Measurements from ENCODE around the gene ZMAT5. TPM values are rescaled to one million over a fixed set of nuclear protein-coding genes. Genes with fewer than 3 reads are reported as not detected.

The ZMAT5 gene
- total RNA-seq, 1 donor from 2014 or later: 20.2 TPM

- peaks cover 24% of the 10 kb centered on the region for H3K4me1 Mint-ChIP-seq (ENCODE audit: unreplicated experiment)
- no peak for TF ChIP-seq CTCF (IDR thresholded peaks at IDR 0.05; ENCODE audit: unreplicated experiment)
- no peaks in the 10 kb centered on the region for H3K9me3 Mint-ChIP-seq (ENCODE audit: unreplicated experiment)
- peak within 1 kb of the TSS; percentile 100 for H3K4me3 Mint-ChIP-seq (ENCODE audit: unreplicated experiment)
- peaks cover 4% of the 10 kb centered on the region for H3K36me3 Mint-ChIP-seq (ENCODE audit: low read depth, unreplicated experiment)
- H3K27ac Mint-ChIP-seq (ENCODE audit: unreplicated experiment): peak within 1 kb of the TSS; percentile 96
- H3K27me3 Mint-ChIP-seq (ENCODE audit: unreplicated experiment): peaks cover 3% of the 10 kb centered on the region
- peak; percentile 89 for DNase-seq (ENCODE audit: low spot score)
Measured at GRCh38 chr22:29767171-29768051, 604 bp upstream of the ZMAT5 start, which contains the start of gene UQCR10. Gene UQCR10 (plus strand): TSS chr22:29767369. CDS start chr22:29767399, 30 bp downstream.

GRCh38 chr22:29765905-29766631 is 739 bp downstream of the ZMAT5 start:
- peak overlapping the region; percentile 96 for H3K27ac Mint-ChIP-seq (ENCODE audit: unreplicated experiment)
- DNase-seq (ENCODE audit: low spot score): peak; percentile 15
- peaks cover 4% of the 10 kb centered on the region for H3K27me3 Mint-ChIP-seq (ENCODE audit: unreplicated experiment)
- H3K36me3 Mint-ChIP-seq (ENCODE audit: low read depth, unreplicated experiment): peaks cover 4% of the 10 kb centered on the region
- H3K9me3 Mint-ChIP-seq (ENCODE audit: unreplicated experiment): no peaks in the 10 kb centered on the region
- peak overlapping the region; percentile 100 for H3K4me3 Mint-ChIP-seq (ENCODE audit: unreplicated experiment)
- H3K4me1 Mint-ChIP-seq (ENCODE audit: unreplicated experiment): peaks cover 24% of the 10 kb centered on the region
- TF ChIP-seq CTCF (IDR thresholded peaks at IDR 0.05; ENCODE audit: unreplicated experiment): no peak

- Mint-ChIP-seq H3K27ac (ENCODE audit: unreplicated experiment) (no peak overlapping the region), H3K36me3 (ENCODE audit: low read depth, unreplicated experiment) (no peaks in the 10 kb centered on the region), H3K27me3 (ENCODE audit: unreplicated experiment) (peaks cover 4% of the 10 kb centered on the region), H3K4me1 (ENCODE audit: unreplicated experiment) (peaks cover 12% of the 10 kb centered on the region), H3K9me3 (ENCODE audit: unreplicated experiment) (no peaks in the 10 kb centered on the region), H3K4me3 (ENCODE audit: unreplicated experiment) (no peak overlapping the region)
- TF ChIP-seq CTCF (IDR thresholded peaks at IDR 0.05; ENCODE audit: unreplicated experiment): no peak
- DNase-seq (ENCODE audit: low spot score): no peak
Measured at GRCh38 chr22:29762263-29762662, 4.5 kb downstream of the ZMAT5 start.

DNA sequence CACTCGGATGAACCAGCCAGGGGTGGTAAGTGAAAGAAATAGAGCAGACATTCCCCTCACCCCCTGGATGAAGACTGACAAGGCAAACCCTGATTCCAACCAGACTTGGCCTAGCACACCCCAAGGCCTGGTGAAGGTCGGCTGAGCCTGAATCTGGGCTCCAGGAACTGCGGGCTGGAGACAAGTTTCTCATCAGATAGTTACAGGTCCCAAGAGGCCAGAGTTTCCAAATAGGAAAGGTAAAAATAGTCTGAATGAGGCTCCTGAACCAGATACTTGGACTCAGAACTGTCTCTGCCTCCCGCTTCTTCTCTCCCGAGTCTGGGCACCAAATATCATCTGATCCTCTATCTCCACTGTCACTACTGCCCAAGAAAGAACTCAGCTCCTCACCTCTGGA is 7.8 kb downstream of the ZMAT5 start:
- Mint-ChIP-seq H3K36me3 (ENCODE audit: low read depth, unreplicated experiment) (no peaks in the 10 kb centered on the region), H3K4me3 (ENCODE audit: unreplicated experiment) (no peak overlapping the region), H3K27ac (ENCODE audit: unreplicated experiment) (no peak overlapping the region), H3K27me3 (ENCODE audit: unreplicated experiment) (peaks cover 4% of the 10 kb centered on the region), H3K4me1 (ENCODE audit: unreplicated experiment) (no peaks in the 10 kb centered on the region), H3K9me3 (ENCODE audit: unreplicated experiment) (no peaks in the 10 kb centered on the region)
- no peak for DNase-seq (ENCODE audit: low spot score)
- TF ChIP-seq CTCF (IDR thresholded peaks at IDR 0.05; ENCODE audit: unreplicated experiment): no peak

Measured in endothelial cell (in vitro differentiated cells).